SU-DHL-6 (cell line): ENCODE data around the gene TNXB.

ENCODE experiments used
- CTCF ChIP-seq: fragments of 200-600 bp; sonication (generic); IDR thresholded peaks from one replicate; pipeline ENCODE4 v1.5.1; 2017; ENCODE audit warnings: antibody characterized with exemption, mild to moderate bottlenecking, low read length, moderate library complexity; ENCODE audit not compliant: insufficient read depth, poor library complexity, severe bottlenecking
- EZH2phosphoT487 ChIP-seq: fragments of 200-600 bp; sonication (generic), shearing (Covaris generic); conservative IDR thresholded peaks from 2 replicates; pipeline ENCODE4 v1.6.1; 2018; ENCODE audit warnings: mild to moderate bottlenecking, antibody characterized with exemption, low read length, moderate library complexity, mixed read lengths

- TF ChIP-seq CTCF (no peak), EZH2phosphoT487 (no peak)
Measured at GRCh38 chr6:32108094-32108627, 977 bp downstream of the TNXB start.
